HG03342 (cell line): Measurements from ENCODE around the gene CUX1.
"Not testable (repeated sequence)": the region's sequence is repeated elsewhere in the genome, so short reads cannot be mapped to it uniquely, and the experiment has no call there.

Experiments
- ATAC-seq: cut with Tn5 transposase; IDR thresholded peaks from one replicate; pipeline ENCODE4 v1.9.1; 2021; ENCODE audit warnings: mild to moderate bottlenecking, moderate library complexity; ENCODE audit not compliant: unreplicated experiment

The CUX1 gene

DNA sequence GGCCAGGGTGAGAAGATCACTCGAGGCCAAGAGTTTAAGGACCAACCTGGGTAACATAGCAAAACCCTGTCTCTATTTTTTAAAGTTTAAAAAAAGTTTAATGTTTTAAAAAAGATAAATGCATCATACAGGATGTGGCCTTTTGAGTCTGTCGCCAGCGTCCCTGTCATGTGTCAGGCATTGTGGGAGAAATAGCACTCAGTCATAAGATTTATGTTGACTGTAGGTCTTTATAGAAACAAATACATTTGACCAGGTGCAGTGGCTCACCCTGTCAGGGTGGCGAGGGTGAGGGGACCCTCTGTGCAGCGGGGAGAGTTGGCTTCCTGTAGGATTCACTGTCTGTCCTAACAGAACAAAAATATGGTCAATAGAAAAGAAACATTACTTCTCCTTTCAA is 405.8 kb downstream of the CUX1 start:
- no peak for ATAC-seq

DNA sequence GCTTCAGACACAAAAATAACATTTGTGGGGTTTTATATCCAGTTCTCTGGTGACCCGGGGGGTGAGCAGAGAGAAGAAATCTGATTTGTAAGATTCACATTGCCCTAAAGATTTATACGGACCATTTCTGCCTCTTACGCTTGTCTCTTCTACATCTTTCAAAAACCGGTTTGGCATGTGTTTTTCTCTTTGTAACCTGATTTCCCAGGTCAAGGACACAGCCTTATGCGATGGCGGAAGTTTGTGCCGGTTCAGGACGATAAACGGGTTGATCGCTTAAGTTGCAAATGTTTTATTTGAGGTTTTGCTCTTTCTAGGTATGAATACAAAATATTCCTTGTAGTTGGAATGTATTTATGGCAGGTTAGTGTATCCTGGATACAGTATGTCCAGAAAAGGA is 407.6 kb downstream of the CUX1 start:
- ATAC-seq: no peak

DNA sequence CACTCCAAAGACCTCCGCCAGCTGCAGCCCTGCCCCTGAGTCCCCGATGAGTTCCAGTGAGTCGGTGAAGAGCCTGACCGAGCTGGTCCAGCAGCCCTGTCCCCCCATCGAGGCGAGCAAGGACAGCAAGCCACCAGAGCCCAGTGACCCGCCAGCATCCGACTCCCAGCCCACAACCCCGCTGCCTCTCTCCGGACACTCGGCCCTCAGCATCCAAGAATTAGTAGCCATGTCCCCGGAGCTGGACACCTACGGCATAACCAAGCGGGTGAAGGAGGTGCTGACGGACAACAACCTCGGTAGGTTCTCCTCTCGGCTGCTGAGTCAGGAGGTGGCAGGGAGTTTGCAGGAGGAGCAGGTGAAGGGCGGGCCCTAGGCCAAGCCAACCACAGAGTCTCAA is 409.9 kb downstream of the CUX1 start:
- ATAC-seq: no peak

DNA sequence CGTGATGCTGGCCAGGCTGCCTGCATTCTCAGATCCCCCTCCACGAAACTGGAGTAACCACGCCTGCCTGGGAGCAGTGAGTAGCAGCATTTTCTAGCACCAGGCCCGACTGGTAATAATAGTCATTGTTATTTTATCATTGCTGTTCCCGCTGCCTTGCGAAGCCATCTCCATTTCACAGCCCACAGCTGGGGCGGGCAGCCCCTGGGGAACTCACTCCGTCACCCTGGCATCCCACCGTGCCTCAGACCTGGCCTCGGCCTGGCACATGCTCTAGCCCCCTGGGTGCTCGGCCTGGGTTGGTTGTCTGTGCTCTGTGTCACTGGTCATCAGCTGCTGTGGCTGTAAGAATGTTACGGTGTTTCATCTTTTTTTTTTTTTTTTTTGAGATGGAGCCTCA is 411.5 kb downstream of the CUX1 start:
- ATAC-seq: no peak

DNA sequence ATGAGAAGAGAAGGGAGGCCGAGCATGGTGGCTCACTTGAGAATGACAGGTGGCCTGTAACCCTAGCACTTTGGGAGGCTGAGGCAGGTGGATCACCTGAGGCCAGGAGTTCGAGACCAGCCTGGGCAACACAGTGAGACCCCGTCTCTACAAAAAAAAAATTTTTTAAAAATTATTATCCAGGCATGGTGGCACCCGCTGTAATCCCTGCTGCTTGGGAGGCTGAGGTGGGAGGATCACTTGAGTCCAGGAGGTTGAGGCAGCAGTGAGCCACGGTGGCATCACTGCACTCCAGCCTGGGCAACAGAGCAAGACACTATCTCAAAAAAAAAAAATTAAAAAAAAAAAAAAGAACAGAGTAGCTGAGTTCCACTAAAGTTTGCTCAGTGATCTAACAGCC is 412.7 kb downstream of the CUX1 start:
- ATAC-seq: not testable (repeated sequence)

DNA sequence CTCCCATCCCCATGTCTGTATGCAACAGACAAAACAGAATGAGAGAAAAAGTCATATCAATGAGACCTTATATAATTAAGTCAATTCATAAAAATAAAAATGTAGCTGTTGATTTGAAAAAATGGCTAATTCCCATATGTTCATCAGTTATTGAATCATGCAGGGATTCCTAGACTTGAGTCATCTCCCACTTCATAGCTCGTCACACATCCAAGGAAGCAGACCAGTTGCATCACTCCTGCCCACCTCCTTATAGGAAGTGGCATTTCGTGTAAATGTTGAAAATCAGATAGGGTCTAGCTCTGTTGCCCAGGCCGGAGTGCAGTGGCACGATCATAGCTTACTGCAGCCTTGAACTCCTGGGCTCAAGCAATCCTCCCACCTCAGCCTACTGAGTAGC is 413.2 kb downstream of the CUX1 start:
- ATAC-seq: no peak

DNA sequence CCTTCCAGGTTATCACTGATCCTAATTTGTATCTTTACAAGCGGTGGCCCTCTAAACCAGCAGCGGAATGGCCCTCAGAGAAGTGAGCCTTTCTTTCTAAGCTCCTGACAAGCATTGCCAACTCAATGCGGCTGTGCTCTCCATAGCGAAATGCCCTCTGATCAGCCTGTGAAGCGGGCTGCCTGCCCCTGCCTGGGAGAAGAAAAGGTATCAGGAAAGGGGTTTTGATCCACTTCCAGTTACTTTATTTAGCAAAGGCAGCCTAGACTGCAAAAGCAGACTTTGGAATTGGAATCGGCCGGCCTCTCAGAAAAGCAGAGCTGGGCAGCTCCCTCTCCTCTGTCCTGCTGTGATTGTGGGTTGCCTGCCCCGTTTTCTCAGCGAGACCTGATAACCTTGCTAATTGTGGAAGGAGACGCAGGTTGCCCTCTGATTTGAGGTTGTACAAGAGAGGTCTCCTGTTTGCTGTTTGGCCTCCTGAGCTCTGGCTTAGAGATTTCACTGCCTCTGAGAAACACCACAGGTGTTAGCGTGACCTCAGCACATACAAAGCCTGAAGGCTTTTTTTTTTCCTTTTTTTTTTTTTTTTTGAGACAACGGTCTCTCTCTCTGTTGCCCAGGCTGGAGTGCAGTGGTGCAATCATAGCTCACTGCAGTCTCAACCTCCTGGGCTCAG is 415.3 kb downstream of the CUX1 start:
- no peak for ATAC-seq

DNA sequence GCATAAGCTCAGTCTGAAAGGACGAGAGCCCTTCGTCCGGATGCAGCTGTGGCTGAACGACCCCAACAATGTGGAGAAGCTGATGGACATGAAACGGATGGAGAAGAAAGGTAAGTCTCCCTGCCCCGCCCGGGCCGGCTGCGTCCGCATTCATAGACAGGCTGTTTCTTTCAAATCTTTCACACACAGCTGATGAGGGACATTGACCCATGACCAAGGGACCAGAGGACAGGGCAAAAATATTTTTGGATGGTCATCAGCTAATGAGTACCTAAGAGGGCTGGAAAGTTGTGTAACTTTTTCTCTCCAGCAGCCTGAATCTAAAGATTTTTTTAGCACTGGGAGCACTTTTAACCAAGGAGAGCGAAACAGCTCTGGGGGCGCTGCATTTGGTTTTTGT is 416.7 kb downstream of the CUX1 start:
- no peak for ATAC-seq

DNA sequence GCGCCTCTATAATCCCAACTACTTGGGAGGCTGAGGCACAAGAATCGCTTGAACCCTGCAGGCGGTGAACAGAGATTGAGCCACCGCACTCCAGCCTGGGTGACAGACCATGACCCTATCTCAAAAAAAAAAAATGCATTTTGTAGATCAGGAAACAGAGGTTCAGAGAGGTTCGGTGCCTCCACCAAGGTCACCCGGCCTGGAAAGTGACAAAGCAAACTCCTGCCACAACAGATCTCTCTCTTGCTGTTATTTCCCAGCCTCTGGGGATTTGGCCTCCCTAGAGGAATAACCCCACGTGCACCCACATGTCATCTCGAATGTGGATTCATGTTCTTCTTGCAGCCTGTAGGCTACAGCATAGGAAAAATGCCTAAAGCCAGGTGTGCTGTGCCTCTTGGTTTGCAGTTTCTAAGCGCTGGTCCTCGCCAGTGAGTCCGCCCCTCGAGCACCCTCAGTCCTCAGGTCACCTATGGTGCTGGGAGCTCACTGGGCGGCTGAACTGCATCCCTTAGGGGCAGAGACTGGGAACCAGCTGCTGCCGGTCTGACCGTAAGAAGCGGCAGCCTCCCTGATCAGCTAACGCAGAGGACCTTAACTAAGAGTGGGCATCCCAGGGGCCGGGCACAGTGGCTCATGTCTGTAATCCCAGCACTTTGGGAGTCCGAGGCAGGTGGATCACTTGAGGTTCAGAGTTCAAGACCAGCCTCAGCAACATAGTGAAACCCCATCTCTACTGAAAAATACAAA is 417.6 kb downstream of the CUX1 start:
- no peak for ATAC-seq

DNA sequence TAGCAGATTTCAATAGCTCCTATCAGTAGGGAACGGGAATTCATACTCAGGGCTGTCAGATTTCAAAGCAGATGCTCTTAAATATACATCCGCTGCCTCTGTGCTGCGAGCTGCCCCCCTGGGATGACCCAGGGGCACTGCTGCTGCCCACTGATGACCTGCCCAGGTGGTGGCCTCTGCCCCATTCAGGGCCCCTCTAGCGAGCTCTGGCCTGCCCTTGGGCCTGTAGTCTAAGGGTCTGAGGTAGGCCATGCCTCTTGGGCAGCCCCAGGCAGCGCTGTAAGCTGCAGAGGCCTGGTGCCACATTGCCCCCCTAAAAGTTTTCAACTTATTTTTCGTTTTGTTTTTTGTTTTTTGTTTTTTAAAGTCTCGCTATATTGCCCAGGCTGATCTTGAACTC is 418.7 kb downstream of the CUX1 start:
- ATAC-seq: no peak

DNA sequence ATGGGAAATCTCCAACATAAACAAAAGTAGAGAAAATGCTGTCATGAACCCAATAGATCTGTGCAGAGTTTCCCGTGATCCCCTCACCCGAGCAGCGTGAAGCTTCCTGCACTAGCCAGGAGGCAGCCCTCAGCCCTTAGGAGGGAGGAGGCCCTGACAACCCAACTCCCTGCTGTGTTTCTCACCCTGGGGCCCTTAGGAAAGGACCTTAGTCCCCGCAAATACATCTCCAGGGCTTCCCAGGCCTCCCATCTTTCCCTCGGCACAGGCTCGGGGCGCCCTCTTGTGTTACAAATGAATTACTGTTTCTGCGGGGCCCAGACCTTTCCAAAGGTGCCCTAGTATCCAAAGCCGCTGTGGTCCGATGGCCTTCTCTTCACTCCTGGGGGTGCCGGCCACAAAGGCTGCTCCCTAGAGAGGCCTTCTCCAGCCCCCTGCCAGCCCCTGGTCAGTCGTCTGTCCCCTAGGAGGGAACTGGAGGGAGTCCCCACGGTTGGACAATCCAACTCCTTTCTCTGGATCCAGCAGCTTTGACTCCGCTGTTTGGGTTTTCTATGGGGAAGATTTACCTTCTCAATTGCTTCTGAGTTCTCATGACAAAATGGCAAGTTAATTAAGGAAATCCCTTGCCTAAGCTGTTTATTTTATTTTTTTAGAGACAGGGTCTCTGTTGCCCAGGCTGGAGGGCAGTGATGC is 419.3 kb downstream of the CUX1 start:
- no peak for ATAC-seq

DNA sequence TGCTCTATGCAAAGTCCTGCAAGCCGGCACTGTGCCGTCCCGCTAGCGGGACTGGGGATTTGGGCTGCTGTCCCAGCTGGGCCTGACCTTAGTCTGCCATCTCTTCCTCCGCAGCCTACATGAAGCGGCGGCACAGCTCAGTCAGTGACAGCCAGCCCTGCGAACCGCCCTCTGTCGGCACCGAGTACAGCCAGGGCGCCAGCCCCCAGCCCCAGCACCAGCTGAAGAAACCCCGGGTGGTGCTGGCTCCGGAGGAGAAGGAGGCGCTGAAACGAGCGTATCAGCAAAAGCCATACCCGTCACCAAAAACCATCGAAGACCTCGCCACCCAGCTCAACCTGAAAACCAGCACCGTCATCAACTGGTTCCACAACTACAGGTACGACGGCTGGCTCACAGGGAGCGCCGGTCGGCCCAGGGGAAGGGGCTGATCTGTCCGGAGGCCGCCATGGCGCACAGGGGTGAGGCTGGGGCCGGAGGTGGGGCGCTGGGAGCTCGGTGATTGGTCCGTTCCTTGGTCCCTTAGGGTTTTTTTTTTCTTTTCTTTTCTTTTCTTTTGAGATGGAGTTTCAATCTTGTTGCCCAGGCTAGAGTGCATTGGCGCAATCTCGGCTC is 421.9 kb downstream of the CUX1 start:
- no peak for ATAC-seq

DNA sequence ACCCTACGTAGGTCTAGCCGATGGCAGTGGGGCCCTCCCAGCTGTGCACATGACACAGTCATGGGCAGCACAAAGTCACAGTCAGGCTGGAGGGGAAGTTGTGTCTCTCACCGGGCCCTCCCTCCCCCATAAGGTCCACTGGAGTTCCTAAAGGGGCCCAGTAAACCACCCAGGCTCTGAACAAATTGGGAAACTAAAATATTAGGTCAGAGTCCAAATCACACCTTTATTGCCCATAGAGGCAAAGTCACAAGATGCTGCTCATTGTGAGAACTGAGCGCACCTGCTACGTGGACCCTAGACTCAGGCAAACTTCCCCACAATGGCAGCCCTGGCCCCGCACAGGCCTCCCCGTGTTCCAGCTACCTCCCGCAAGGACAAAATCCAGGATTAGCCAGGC is 424.0 kb downstream of the CUX1 start:
- ATAC-seq: no peak

DNA sequence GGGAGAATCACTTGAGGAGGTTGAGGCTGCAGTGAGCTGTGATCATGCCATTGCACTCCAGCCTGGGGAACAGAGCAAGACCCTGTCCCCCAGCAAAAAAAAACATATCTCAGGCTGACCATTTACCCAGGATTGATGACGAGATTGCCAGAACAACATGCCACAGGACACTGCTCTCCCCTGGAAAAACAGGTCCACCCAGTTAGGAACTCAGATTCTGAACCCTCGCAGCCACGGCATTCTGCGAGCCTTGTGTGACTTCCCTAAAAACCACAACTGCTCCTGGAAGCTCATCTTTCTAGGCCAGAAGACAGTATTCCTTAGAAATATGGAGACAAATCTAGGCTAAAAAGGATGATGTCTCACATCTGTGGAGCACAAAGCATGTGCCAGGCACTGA is 427.2 kb downstream of the CUX1 start:
- no peak for ATAC-seq

DNA sequence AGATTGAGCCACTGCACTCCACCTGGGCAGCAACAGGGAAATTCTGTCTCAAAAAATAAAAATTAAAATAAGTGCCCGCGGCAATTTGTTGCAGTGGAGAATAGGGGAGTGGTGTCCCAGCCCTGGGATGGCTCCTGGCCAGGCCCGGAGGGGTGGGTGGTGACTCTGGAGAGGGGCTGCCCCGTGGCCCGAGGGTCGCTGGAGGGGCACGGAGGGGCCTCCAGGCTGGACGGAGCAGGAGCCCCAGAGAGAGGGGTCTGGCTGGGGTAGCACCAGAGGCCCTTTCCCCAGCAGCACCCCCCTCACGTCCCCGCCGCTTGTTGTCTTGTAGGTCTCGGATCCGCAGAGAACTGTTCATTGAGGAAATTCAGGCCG is 430.6 kb downstream of the CUX1 start:
- no peak for ATAC-seq

DNA sequence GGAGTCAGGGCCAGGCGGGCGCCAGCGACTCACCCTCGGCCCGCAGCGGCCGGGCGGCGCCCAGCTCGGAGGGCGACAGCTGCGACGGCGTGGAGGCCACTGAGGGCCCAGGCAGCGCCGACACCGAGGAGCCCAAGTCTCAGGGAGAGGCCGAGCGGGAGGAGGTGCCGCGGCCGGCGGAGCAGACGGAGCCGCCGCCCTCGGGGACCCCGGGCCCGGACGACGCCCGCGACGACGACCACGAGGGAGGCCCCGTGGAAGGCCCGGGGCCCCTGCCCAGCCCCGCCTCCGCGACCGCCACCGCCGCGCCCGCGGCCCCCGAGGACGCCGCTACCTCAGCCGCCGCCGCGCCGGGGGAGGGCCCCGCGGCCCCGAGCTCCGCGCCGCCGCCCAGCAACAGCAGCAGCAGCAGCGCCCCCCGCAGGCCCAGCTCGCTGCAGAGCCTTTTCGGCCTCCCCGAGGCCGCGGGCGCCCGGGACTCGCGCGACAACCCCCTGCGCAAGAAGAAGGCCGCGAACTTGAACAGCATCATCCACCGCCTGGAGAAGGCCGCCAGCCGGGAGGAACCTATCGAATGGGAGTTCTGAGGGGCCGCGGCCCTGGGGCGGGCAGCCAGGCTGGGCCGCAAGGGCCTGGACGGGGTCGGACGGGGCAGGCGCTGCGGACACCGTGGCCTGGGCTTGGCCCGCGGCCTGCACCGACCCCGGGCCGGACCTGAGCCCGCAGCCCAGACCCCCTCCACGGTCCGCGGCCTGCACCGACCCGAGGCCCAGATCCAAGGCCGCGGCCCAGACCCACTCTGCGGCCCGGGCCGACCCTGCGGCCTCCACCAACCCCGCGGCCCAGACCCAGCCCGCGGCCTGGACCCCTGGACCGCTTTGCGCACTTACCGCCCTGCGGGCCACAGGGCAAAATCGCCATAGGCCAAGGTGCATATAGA is 431.3 kb downstream of the CUX1 start:
- no peak for ATAC-seq

DNA sequence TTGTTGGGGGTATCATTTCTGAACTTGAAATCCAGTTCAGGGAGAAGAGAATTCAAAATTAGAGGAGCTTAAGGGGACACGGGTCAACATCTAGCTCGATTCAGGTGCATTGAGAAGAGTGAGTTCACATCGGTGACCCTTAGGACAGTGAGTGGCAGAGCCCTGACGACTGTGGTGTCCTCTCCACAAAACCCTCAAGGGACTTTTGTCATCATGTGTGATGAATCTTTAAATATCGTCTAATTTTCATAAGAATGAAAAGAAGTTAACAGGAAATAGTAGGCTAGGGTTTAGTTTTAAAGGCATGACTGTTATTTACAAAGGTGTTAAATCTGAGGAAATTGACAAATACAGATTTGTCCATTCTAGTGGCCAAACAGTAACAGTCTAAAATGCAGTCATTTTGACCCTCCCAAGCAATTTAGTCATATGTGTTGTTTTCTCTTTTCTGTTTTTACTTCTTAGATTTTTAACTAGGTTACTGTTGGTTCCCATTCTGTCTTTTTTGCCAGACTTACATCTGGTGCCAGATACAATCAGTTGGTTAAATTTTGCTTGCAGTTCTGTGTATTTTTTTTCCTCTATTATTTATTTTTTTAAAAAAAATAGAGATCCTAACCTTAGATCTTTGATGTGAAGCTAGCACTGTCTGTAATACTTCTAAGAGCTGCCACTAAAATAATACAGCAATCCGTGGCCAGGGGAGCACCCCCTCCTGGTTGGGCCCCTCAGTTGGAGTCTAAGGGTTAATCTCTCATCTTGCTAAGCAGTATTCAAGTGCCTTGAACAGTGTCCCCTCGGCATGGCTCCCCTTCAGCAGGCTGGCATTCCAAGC is 434.3 kb downstream of the CUX1 start:
- ATAC-seq: no peak

DNA sequence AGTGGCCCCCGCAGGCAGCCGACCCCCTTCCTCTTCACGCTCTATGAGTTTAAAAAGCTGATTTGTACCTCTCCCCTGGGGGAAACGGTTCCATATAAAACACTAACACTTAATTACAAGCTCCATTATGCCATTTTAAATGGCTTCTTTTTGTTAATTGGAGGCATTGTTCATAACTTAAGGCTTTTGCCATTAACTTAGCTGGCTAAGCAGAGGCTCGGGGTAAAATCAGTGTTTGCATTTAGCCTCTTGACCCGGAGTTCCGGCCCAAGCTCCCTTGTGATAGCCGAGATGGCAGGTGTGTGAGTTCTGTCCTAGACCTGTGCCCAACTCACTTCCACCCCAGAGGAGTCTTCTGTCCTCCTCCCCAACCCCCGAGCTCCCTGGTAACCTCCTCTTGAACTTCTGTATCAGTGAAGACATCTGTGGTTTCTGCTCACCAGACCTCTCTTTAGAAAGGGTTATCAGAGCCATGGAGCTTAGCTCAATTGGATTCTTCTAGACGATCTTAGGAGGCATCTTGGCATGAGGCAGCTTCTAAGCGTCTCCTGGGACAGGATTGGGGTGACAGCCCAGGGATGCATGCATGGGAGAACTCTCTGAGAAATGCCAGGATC is 435.0 kb downstream of the CUX1 start:
- no peak for ATAC-seq
